ENCODE data around the gene THOC2.

- TF ChIP-seq ZNF384 (IDR thresholded peaks at IDR 0.05) (no peak), TARDBP (IDR thresholded peaks at IDR 0.05) (no peak), NFRKB (IDR thresholded peaks at IDR 0.05) (no peak), FOXM1 (IDR thresholded peaks at IDR 0.05; ENCODE audit: borderline replicate concordance) (no peak), ELF4 (IDR thresholded peaks at IDR 0.05) (no peak), SP1 (IDR thresholded peaks at IDR 0.05) (no peak), FOXK2 (IDR thresholded peaks at IDR 0.05) (no peak), SUZ12 (IDR thresholded peaks at IDR 0.05) (no peak), LEF1 (IDR thresholded peaks at IDR 0.05; ENCODE audit: borderline replicate concordance) (no peak), CTBP1 (IDR thresholded peaks at IDR 0.05; ENCODE audit: borderline replicate concordance) (no peak), ARNT (IDR thresholded peaks at IDR 0.05) (no peak), FOXA1 (IDR thresholded peaks at IDR 0.05) (no peak)
These were observed 21.0 kb upstream of the THOC2 start for GRCh38 chrX:123753656-123754350.

All from HEK293T (cell line).